Esophagus squamous epithelium (tissue), 4 donors: ENCODE measurements around the gene CISH.

Experiments
- POLR2A ChIP-seq, 4 donors: fragments of 450-650 bp; IDR thresholded peaks; one replicate each; pipeline ENCODE4 v1.6.1; 2017; ENCODE audit warnings: antibody characterized with exemption in 4 of 4, mild to moderate bottlenecking in 4 of 4, moderate library complexity in 3 of 4
- TF ChIP-seq, protein P1 (sequence below), 6 experiments: fragments of 450-650 bp in 4 of 6; fragments of 200-600 bp in 2 of 6; sonication (generic) in 2 of 6; IDR thresholded peaks; one replicate each; pipeline ENCODE4 v1.5.1; 2016 to 2019; ENCODE audit warnings: antibody characterized with exemption in 6 of 6, mild to moderate bottlenecking in 4 of 6, moderate library complexity in 4 of 6

DNA sequence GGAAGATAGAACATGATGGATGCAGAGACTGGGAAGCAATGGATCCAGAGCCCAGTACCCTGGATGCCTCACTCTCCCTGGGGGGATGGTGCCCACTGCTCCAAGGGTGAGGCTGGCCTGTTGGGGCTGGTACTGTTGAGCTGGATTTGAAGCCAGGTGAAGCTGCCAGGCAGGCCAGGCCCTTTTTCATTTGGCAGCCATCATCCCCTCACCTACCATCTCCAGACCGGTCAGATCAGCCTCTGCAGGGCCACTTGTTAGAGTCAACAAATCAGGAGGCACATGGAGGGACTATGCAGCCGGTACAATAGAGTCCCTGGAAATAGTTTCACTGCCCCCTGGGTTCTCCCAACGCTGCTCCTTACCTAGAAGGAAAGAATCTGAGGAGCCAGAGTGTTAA is 11.3 kb upstream of the CISH start:
- TF ChIP-seq, protein P1, sequence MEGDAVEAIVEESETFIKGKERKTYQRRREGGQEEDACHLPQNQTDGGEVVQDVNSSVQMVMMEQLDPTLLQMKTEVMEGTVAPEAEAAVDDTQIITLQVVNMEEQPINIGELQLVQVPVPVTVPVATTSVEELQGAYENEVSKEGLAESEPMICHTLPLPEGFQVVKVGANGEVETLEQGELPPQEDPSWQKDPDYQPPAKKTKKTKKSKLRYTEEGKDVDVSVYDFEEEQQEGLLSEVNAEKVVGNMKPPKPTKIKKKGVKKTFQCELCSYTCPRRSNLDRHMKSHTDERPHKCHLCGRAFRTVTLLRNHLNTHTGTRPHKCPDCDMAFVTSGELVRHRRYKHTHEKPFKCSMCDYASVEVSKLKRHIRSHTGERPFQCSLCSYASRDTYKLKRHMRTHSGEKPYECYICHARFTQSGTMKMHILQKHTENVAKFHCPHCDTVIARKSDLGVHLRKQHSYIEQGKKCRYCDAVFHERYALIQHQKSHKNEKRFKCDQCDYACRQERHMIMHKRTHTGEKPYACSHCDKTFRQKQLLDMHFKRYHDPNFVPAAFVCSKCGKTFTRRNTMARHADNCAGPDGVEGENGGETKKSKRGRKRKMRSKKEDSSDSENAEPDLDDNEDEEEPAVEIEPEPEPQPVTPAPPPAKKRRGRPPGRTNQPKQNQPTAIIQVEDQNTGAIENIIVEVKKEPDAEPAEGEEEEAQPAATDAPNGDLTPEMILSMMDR (IDR thresholded peaks at IDR 0.05): no peak
- TF ChIP-seq POLR2A (IDR thresholded peaks at IDR 0.05): no peak
